Activated naive CD4-positive, alpha-beta T cell treated with anti-CD3 and anti-CD28 coated beads for 36 hours (primary cell): ENCODE results near the gene SLC25A41. TPM values are rescaled to one million over a fixed set of nuclear protein-coding genes. Genes with fewer than 3 reads are reported as not detected.

ENCODE experiments used
- CTCF ChIA-PET: fragments of 350-600 bp; sonication (Branson Sonifier 250); formaldehyde crosslinking; loops from one replicate; lab custom pipeline; 2021; ENCODE audit warnings: antibody characterized with exemption; lab: Charles Lee
- DNase-seq: peaks from one replicate; pipeline ENCODE4 v3.0.0-alpha.2; 2020
- H3K27ac Mint-ChIP-seq: one replicate; pipeline ENCODE4 v1.8.0; 2021; ENCODE audit warnings: mild to moderate bottlenecking, mixed read lengths
- H3K27me3 Mint-ChIP-seq: one replicate; pipeline ENCODE4 v1.8.0; 2021; ENCODE audit warnings: low read depth, mixed read lengths
- H3K36me3 Mint-ChIP-seq: one replicate; pipeline ENCODE4 v1.8.0; 2021; ENCODE audit warnings: low read depth, mixed read lengths
- H3K4me1 Mint-ChIP-seq: one replicate; pipeline ENCODE4 v1.8.0; 2021; ENCODE audit warnings: low read depth, mixed read lengths
- H3K4me3 Mint-ChIP-seq: one replicate; pipeline ENCODE4 v1.8.0; 2021; ENCODE audit warnings: mild to moderate bottlenecking, moderate library complexity, mixed read lengths
- H3K9me3 Mint-ChIP-seq: one replicate; pipeline ENCODE4 v1.8.0; 2021; ENCODE audit warnings: mixed read lengths
- intact Hi-C: fragments of 100-400 bp; cut with micrococcal nuclease; formaldehyde crosslinking; loops from one replicate; pipeline ENCODE4 v1.15.1; 2023
- total RNA-seq, 2 experiments: library from RNA; stranded (reverse); gene quantifications; one replicate each; pipeline ENCODE4 v1.2.3, GENCODE V29; 2021

SLC25A41 gene
- total RNA-seq = not detected

DNA sequence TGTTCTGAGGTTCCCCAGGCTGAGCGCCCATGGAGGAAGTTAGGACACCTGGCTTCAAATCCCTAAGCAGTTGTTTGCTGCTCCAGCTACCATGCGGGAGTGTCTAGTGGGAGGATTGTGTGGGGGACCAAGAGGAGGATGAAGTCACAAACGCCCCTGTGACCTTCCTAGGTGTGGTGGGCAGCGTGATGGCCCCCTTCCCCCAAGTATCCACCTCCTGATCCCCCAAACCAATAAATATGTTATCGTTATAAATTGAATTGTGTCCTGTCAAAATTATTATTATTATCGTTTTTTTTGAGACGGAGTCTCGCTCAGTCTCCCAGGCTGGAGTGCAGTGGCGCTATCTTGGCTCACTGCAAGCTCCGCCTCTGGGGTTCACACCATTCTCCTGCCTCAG is at the start of gene SLC25A41:
Gene SLC25A41, minus strand, starts transcription at position 101 of the 400 bp plus-strand sequence. Its CDS starts 70 bp downstream, at position 31.
- CTCF ChIA-PET = no interaction called here
- intact Hi-C loops = no loop called here
- no peak within 1 kb of the TSS for H3K4me3 Mint-ChIP-seq
- H3K36me3 Mint-ChIP-seq = no peaks in the 10 kb centered on the region
- no peaks in the 10 kb centered on the region for H3K9me3 Mint-ChIP-seq
- H3K4me1 Mint-ChIP-seq = peaks cover 9% of the 10 kb centered on the region
- H3K27ac Mint-ChIP-seq = no peak within 1 kb of the TSS
- DNase-seq = no peak
- H3K27me3 Mint-ChIP-seq = no peaks in the 10 kb centered on the region

DNA sequence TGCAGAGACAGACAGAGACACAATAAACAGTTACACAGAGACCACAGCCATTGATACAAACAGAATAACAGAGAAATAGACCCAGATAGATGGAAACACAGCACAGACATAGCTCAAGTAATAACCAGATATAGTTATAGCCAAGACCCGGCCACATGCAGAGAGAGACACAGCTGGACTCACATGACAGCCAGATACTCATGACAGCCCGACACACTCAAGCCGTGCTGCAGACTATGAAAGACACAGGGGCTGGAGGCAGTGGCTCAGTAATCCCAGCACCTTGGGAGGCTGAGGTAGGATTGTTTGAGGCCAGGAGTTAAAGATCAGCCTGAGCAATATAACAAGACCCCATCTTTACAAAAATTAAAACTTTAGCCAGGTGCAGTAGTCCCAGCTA is 49.7 kb upstream of the SLC25A41 start:
- H3K9me3 Mint-ChIP-seq = no peaks in the 10 kb centered on the region
- intact Hi-C loops = loop anchor here (2.0 to 5.0 kb wide), 3 partner anchors 18 to 121 kb away; partner anchors contain the start of gene CLPP

DNA sequence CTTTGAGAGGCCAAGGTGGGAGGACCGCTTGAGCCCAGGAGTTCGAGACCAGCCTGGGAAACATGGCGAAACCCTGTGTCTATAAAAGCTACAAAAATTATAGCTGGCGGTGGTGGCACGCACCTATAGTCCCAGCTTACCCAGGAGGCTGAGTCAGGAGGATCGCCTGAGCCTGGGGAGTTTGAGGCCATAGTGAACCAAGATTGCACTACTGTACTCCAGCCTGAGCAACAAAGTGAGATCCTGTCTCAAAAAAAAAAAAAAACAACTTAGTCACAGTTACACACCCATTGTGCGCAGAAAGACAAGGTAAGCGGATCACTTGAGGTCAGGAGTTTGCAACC is 48.8 kb upstream of the SLC25A41 start:
- peak overlapping the region; percentile 95 for H3K4me3 Mint-ChIP-seq
- no peaks in the 10 kb centered on the region for H3K27me3 Mint-ChIP-seq
- peak; percentile 29 for DNase-seq
- no peaks in the 10 kb centered on the region for H3K9me3 Mint-ChIP-seq
- peaks cover 31% of the 10 kb centered on the region for H3K4me1 Mint-ChIP-seq
- intact Hi-C loops = loop anchor here (2.0 to 5.0 kb wide), 3 partner anchors 18 to 120 kb away; partner anchors contain the start of gene CLPP
- peaks cover 3% of the 10 kb centered on the region for H3K36me3 Mint-ChIP-seq
- H3K27ac Mint-ChIP-seq = peak overlapping the region; percentile 94
- CTCF ChIA-PET = interaction anchor here (1.0 to 1.8 kb wide), 4 partner anchors 9 to 382 kb away, joined by 5 to 7 read pairs (median 6); no protein-coding TSS in a partner anchor

More for the DNA sequence above, 49.7 kb upstream of the SLC25A41 start:
- CTCF ChIA-PET = interaction anchor here (1.3 kb wide), 1 partner anchor 16 kb away, joined by 7 read pairs; no protein-coding TSS in a partner anchor
- DNase-seq = no peak
- Mint-ChIP-seq H3K4me3 (no peak overlapping the region), H3K27ac (peak overlapping the region; percentile 94), H3K27me3 (no peaks in the 10 kb centered on the region), H3K36me3 (peaks cover 1% of the 10 kb centered on the region), H3K4me1 (peaks cover 31% of the 10 kb centered on the region)

GRCh38 chr19:6481541-6482342 is 48.2 kb upstream of the SLC25A41 start, which contains the start of gene DENND1C:
Gene DENND1C (minus strand): TSS chr19:6481787. CDS start chr19:6481695, 92 bp downstream.
- Mint-ChIP-seq H3K4me3 (peak within 1 kb of the TSS; percentile 95), H3K27ac (peak within 1 kb of the TSS; percentile 94), H3K36me3 (peaks cover 5% of the 10 kb centered on the region), H3K4me1 (peaks cover 31% of the 10 kb centered on the region), H3K9me3 (no peaks in the 10 kb centered on the region), H3K27me3 (no peaks in the 10 kb centered on the region)
- CTCF ChIA-PET = interaction anchor here (0.5 to 1.8 kb wide), 9 partner anchors 10 to 382 kb away, joined by 3 to 7 read pairs (median 5); partner anchors contain the start of gene SLC25A23
- intact Hi-C loops = loop anchor here (1.0 to 5.0 kb wide), 4 partner anchors 19 to 119 kb away; partner anchors contain the start of gene CLPP
- peak; percentile 86 for DNase-seq

DNA sequence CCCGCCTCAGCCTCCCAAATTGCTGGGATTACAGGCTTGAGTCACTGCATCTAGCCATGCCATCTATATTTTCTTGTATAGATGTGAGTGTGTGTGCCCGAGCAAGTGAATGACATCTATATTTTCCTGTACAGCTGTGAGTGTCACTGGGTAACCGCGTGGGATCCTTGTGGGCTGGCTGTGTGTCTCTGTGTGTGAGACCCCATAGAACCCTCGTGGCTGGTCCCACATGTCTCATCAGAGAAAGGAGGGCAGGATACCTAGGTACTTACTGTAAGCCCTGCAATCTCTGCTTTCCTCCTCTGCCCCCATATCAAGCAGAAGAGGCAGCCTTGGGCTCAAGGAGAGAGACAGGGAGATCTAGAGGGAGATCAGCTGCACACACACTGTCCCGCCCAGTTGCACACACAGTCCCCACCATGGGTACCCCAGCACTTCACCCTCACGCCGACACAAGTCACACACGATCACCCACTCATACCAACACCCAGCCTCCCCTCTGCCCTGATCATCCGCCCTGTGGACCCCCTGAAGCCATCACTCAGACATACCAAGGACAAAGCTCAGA is 47.4 kb upstream of the SLC25A41 start:
- Mint-ChIP-seq H3K36me3 (peaks cover 12% of the 10 kb centered on the region), H3K9me3 (no peaks in the 10 kb centered on the region), H3K4me3 (peak overlapping the region; percentile 95), H3K27me3 (no peaks in the 10 kb centered on the region), H3K4me1 (peaks cover 31% of the 10 kb centered on the region), H3K27ac (peak overlapping the region; percentile 94)
- CTCF ChIA-PET = interaction anchor here (1.0 to 1.8 kb wide), 6 partner anchors 17 to 383 kb away, joined by 3 to 6 read pairs (median 4); partner anchors contain the start of gene SLC25A23
- intact Hi-C loops = loop anchor here (1.0 to 5.0 kb wide), 3 partner anchors 21 to 119 kb away; partner anchors contain the start of gene CLPP
- DNase-seq = peak; percentile 38

DNA sequence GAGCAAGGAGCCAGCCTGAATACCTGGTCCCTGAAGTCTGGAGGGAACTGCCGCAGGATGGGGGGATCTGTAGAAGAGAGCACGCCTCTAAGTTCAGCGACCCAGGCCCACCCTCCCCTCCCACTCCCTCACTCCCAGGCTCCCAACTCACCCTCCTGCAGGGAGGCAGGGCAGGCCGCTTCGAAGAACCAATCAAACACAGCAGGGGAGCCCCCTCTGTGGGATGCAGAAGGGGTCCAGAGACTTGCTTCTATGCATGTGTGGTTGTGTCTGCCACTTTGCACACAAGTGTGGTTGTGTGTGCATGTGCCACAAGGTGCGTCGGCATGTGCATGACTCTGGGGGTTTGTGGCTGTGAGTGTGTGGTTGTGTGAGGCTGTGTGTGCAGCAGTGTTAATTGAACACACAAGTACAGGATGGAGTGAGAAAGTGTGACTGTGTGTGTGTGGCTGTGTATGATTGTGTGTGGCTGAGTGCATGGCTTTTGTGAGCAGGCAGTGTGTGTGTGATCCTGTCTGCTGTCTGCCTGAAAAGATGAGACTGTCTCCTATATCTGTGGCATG is 46.4 kb upstream of the SLC25A41 start:
- peak overlapping the region; percentile 43 for H3K27ac Mint-ChIP-seq
- DNase-seq = no peak
- peaks cover 31% of the 10 kb centered on the region for H3K4me1 Mint-ChIP-seq
- CTCF ChIA-PET = no interaction called here
- H3K36me3 Mint-ChIP-seq = peaks cover 12% of the 10 kb centered on the region
- no peaks in the 10 kb centered on the region for H3K27me3 Mint-ChIP-seq
- no peaks in the 10 kb centered on the region for H3K9me3 Mint-ChIP-seq
- peak overlapping the region; percentile 95 for H3K4me3 Mint-ChIP-seq
- intact Hi-C loops = loop anchor here (5.0 kb wide), 2 partner anchors 53 to 118 kb away; partner anchors contain the start of gene CLPP

DNA sequence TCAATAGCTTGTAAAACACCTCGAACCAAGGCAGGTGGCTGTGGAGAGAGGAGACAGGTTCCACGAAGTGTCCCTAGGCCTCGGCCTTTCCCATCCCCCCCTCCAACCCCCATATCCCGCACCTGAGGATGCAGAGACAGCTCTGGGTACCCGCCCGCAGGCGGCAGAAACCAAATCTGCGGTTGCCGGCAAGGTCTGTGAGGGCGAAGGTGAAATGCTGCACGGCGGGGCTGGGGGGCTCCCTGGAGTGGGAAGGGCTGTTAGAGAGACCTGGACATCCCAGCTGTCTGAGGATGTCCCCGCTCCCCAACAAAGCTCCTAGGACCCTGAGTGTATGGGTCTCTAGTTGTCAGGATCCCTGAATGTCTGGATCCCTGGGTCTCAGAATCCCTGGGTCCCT is 45.3 kb upstream of the SLC25A41 start:
- no peak for DNase-seq
- Mint-ChIP-seq H3K9me3 (no peaks in the 10 kb centered on the region), H3K36me3 (peaks cover 15% of the 10 kb centered on the region), H3K4me1 (peaks cover 31% of the 10 kb centered on the region), H3K27me3 (no peaks in the 10 kb centered on the region), H3K4me3 (no peak overlapping the region), H3K27ac (no peak overlapping the region)
- intact Hi-C loops = no loop called here
- CTCF ChIA-PET = no interaction called here

GRCh38 chr19:6476896-6477431 is 43.4 kb upstream of the SLC25A41 start:
- DNase-seq = no peak
- H3K27ac Mint-ChIP-seq = no peak overlapping the region
- H3K9me3 Mint-ChIP-seq = no peaks in the 10 kb centered on the region
- no peak overlapping the region for H3K4me3 Mint-ChIP-seq
- CTCF ChIA-PET = no interaction called here
- H3K27me3 Mint-ChIP-seq = no peaks in the 10 kb centered on the region
- peaks cover 18% of the 10 kb centered on the region for H3K4me1 Mint-ChIP-seq
- intact Hi-C loops = no loop called here
- H3K36me3 Mint-ChIP-seq = peaks cover 18% of the 10 kb centered on the region

GRCh38 chr19:6476155-6476895 is 42.8 kb upstream of the SLC25A41 start:
- peak; percentile 70 for DNase-seq
- CTCF ChIA-PET = no interaction called here
- H3K36me3 Mint-ChIP-seq = peaks cover 16% of the 10 kb centered on the region
- intact Hi-C loops = no loop called here
- no peaks in the 10 kb centered on the region for H3K9me3 Mint-ChIP-seq
- H3K27ac Mint-ChIP-seq = no peak overlapping the region
- H3K4me1 Mint-ChIP-seq = peaks cover 15% of the 10 kb centered on the region
- no peak overlapping the region for H3K4me3 Mint-ChIP-seq
- no peaks in the 10 kb centered on the region for H3K27me3 Mint-ChIP-seq

DNA sequence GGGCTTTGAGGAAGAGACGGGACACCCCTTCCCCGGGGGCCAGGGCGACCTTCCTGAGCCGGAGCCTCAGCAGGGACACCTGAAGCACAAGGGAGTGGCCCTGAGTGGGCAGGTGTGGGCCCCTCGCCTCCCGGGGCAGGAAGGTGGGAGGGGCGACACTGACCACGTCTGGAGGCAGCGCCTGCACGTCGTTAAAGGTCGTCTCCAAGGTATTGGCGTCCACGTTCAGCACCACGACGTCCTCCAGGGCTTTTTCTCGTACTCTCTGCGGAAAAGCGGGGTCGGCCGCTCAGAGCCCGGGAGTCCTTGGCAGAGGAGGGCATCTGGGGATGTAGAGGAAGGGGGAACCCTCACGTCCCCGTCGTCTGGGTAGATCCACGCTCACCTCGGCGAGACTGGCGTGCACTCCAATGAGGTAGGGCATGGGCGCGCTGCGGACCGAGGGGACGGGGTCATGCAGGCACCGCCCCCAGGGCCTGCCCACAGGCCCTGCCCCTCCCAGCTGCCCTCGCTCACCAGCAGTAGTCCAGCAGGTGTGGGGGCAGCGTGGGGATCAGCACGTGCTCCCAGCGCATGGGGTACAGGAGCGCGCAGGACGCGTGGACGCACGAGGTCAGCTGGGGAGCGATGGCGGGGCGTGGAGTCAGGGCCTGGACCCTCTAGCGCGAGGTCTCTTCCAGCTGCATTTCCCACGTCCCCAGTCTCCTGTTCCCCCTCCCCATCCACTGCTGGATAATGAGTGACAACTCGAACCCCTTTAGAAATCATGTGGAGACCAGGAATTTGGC is 42.0 kb upstream of the SLC25A41 start:
- no peak overlapping the region for H3K4me3 Mint-ChIP-seq
- H3K36me3 Mint-ChIP-seq = peaks cover 18% of the 10 kb centered on the region
- intact Hi-C loops = no loop called here
- H3K27me3 Mint-ChIP-seq = no peaks in the 10 kb centered on the region
- peaks cover 11% of the 10 kb centered on the region for H3K4me1 Mint-ChIP-seq
- no peak for DNase-seq
- no peak overlapping the region for H3K27ac Mint-ChIP-seq
- no peaks in the 10 kb centered on the region for H3K9me3 Mint-ChIP-seq
- CTCF ChIA-PET = no interaction called here

DNA sequence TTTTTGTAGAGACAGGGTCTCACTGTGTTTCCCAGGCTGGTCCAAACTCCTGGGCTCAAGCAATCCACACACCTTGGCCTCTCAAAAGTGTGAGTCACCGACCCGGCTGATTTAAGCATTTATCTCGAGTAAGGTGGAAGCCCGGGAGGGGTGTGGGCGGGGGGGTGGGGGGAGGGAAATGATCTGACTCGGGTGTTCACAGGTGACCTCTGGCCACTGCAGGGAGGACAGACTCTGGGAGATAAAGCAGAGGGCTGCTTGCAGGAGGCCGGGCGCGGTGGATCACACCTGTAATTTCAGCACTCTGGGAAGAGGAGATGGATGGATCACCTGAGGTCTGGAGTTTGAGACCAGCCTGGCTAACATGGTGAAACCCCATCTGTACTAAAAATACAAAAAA is 40.1 kb upstream of the SLC25A41 start:
- Mint-ChIP-seq H3K4me1 (no peaks in the 10 kb centered on the region), H3K36me3 (peaks cover 22% of the 10 kb centered on the region), H3K27ac (no peak overlapping the region), H3K4me3 (no peak overlapping the region), H3K27me3 (no peaks in the 10 kb centered on the region), H3K9me3 (no peaks in the 10 kb centered on the region)
- CTCF ChIA-PET = interaction anchor here (1.1 kb wide), 1 partner anchor 31 kb away, joined by 3 read pairs; no protein-coding TSS in a partner anchor
- no peak for DNase-seq
- intact Hi-C loops = no loop called here
